Measurements from ENCODE around the gene TAS1R3.

- TF ChIP-seq CTCF (IDR thresholded peaks at IDR 0.05; ENCODE audit: insufficient read depth, low read length, poor library complexity, severe bottlenecking) = no peak
- TF ChIP-seq EZH2phosphoT487 (conservative IDR thresholded peaks at IDR 0.05; ENCODE audit: low read length) = no peak
Measured at GRCh38 chr1:1331068-1331965, at the start of gene TAS1R3.

Data from SU-DHL-6 (cell line).